Measurements from ENCODE around the gene GPR155.
A peak's percentile ranks its signal among the peaks of the same experiment; 100 is the strongest.

The GPR155 gene

DNA sequence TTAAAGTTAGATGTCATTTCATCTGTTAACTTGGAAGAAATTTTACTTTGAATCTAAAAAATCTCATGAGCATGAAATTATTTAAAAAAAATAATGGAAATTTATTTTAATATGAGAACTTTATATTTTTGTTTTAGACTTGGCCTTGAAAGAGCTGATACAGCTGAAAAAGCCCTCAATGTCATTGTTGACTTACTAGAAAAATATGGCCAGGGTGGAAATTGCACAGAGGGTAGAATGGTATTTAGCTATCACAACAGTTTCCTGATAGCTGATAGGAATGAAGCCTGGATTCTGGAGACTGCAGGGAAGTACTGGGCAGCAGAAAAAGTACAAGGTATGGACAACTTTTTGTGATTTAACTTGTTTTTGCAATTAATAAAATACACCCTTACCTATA, 86.0 kb downstream of the GPR155 start:
- Histone ChIP-seq H3K27me3 (replicated peaks; ENCODE audit: control insufficient read depth, insufficient read depth, low read length) (no peaks in the 10 kb centered on the region), H3K4me3 (replicated peaks; ENCODE audit: low read depth, low read length) (no peak overlapping the region), H3K36me3 (ENCODE audit: control insufficient read depth, insufficient read depth, low read length) (no peaks in the 10 kb centered on the region; the same call in 1 of the 2 replicates)
- TF ChIP-seq, protein P1, sequence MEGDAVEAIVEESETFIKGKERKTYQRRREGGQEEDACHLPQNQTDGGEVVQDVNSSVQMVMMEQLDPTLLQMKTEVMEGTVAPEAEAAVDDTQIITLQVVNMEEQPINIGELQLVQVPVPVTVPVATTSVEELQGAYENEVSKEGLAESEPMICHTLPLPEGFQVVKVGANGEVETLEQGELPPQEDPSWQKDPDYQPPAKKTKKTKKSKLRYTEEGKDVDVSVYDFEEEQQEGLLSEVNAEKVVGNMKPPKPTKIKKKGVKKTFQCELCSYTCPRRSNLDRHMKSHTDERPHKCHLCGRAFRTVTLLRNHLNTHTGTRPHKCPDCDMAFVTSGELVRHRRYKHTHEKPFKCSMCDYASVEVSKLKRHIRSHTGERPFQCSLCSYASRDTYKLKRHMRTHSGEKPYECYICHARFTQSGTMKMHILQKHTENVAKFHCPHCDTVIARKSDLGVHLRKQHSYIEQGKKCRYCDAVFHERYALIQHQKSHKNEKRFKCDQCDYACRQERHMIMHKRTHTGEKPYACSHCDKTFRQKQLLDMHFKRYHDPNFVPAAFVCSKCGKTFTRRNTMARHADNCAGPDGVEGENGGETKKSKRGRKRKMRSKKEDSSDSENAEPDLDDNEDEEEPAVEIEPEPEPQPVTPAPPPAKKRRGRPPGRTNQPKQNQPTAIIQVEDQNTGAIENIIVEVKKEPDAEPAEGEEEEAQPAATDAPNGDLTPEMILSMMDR (IDR thresholded peaks at IDR 0.05; ENCODE audit: insufficient read depth, low read length, poor library complexity, severe bottlenecking), result no peak
- DNase-seq (ENCODE audit: extremely low read depth, insufficient read length), result no peak

DNA sequence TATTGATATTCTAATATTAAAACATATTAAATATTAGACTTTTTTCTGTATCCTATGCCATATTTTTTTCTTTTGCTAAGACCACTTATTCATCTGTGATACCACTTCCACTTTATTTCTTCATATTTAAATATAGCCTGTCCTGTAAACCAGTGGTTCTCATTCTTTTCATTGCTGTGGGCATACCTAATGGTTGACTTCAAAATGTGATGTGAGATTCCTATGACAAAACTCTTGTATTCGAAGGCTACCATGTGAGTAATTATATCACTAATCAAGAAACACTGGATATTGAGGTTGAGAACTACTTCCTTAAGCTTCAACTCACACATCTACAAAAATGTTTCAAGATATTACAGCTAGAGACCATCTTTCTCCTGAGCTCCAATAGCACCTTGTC, 87.7 kb downstream of the GPR155 start:
- no peaks in the 10 kb centered on the region for H3K27me3 ChIP-seq (replicated peaks; ENCODE audit: control insufficient read depth, insufficient read depth, low read length)
- TF ChIP-seq, protein P1 (IDR thresholded peaks at IDR 0.05; ENCODE audit: insufficient read depth, low read length, poor library complexity, severe bottlenecking), result no peak
- DNase-seq (ENCODE audit: extremely low read depth, insufficient read length), result no peak
- H3K4me3 ChIP-seq (replicated peaks; ENCODE audit: low read depth, low read length), result no peak overlapping the region
- H3K36me3 ChIP-seq (ENCODE audit: control insufficient read depth, insufficient read depth, low read length), result no peaks in the 10 kb centered on the region; the same call in 1 of the 2 replicates

DNA sequence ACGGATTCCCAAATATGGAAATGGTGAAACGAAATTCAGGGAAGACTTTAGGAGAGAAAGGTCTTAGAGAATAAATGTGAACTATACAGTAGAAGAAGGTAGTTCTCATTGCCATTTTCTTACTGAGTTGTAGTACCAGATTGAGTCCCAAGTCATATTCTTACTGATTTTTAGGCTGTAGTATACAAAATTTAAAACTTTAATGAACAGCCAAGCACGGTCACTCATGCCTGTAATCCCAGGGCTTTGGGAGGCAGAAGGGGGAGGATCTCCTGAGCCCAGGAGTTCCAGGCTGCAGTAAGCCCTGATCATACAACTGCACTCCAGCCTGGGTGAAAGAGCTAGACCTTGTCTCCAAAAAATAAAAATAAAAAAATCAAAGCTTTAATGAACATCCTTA, 89.1 kb downstream of the GPR155 start:
- no peak for DNase-seq (ENCODE audit: extremely low read depth, insufficient read length)
- Histone ChIP-seq H3K27me3 (replicated peaks; ENCODE audit: control insufficient read depth, insufficient read depth, low read length) (no peaks in the 10 kb centered on the region), H3K36me3 (ENCODE audit: control insufficient read depth, insufficient read depth, low read length) (no peaks in the 10 kb centered on the region; the same call in 1 of the 2 replicates), H3K4me3 (replicated peaks; ENCODE audit: low read depth, low read length) (no peak overlapping the region)
- TF ChIP-seq, protein P1 (IDR thresholded peaks at IDR 0.05; ENCODE audit: insufficient read depth, low read length, poor library complexity, severe bottlenecking), result no peak

DNA sequence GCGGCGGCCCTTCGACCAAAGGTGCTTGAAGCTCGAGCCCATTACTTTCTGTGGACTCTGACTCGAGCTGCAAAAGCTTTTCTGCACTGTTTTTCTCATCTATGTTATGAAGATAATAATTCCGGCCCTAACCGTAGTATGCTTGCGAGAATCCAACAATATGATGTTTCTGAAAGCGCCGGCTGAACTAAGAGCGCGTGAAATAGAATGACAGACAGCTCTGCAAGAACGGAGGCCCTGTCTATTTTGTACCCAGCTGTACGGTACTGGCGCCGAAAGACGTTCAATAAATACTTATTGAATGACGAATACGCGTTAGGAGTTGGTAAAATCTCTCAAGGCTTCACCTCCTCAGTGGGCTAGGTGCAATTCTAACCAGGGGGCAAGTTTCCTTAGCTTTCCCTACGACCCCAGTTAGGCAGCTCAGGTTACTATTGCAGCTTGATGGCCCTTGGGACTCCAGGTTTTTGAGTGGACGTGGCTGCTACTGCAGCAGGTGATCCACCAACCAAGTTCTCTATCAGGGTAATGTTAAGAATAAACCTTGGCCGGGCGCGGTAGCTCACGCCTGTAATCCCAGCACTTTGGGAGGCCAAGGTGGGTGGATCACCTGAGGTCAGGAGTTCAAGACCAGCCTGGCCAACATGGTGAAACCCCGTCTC, 90.7 kb downstream of the GPR155 start:
- Histone ChIP-seq H3K36me3 (ENCODE audit: control insufficient read depth, insufficient read depth, low read length) (no peaks in the 10 kb centered on the region), H3K27me3 (replicated peaks; ENCODE audit: control insufficient read depth, insufficient read depth, low read length) (no peaks in the 10 kb centered on the region), H3K4me3 (replicated peaks; ENCODE audit: low read depth, low read length) (peak overlapping the region; percentile 83)
- DNase-seq (ENCODE audit: extremely low read depth, insufficient read length), result no peak
- TF ChIP-seq, protein P1 (IDR thresholded peaks at IDR 0.05; ENCODE audit: insufficient read depth, low read length, poor library complexity, severe bottlenecking), result no peak

DNA sequence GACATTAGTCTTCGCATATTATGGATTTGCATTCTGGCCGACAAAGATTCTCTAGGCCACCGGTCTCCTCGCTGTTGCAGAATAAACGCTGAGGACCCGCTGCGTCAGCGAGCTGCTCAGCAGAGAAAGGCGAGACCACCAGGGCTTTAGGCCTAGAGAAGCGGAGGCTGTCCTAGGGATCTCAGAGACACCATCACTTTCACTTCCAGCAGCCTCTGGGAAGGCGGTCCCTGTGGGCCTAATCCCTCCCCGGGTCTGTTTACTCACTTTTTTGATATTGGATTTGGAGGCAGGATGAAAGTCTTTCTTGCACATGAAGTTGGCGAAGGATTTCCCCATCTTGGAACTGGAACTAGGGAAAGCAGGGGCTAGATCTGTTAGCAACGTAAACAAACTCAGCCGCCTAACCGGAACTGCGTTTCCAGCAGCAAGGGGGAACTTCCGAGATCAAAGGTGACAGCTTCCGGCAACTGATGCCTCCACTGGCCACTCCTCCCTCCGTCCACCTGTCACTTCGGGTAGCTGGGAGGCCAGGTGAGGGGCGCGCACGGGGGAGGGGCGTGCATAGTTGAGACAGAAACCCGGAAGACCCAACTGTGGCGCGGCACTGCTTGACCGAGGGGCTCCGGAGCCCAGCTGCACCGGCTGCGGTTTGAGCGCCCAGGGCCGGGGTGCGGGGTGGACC, 91.4 kb downstream of the GPR155 start, which contains the start of gene SCRN3:
SCRN3 (plus strand) TSS at position 447 of the 685 bp plus-strand sequence. CDS start 2,554 bp downstream, outside the sequence.
- Histone ChIP-seq H3K36me3 (ENCODE audit: control insufficient read depth, insufficient read depth, low read length) (no peaks in the 10 kb centered on the region; the same call in 1 of the 2 replicates), H3K27me3 (replicated peaks; ENCODE audit: control insufficient read depth, insufficient read depth, low read length) (no peaks in the 10 kb centered on the region), H3K4me3 (replicated peaks; ENCODE audit: low read depth, low read length) (peak within 1 kb of the TSS; percentile 83)
- peak; percentile 78 for DNase-seq (ENCODE audit: extremely low read depth, insufficient read length)
- TF ChIP-seq, protein P1 (IDR thresholded peaks at IDR 0.05; ENCODE audit: insufficient read depth, low read length, poor library complexity, severe bottlenecking), result no peak
